Kidney (tissue), 14 donors: Measurements from ENCODE around the gene SMOC1. TPM values are rescaled to one million over a fixed set of nuclear protein-coding genes. Genes with fewer than 3 reads are reported as not detected.

Experiments used
- DNase-seq, 5 donors: peaks; one replicate each; pipeline ENCODE4 v3.0.0-alpha.2; 2013 to 2020
- FAIRE-seq: peaks from 2 replicates; lab custom pipeline; 2012; peaks lifted over from hg19 to GRCh38; lab: Jason Lieb, UNC
- H3K27ac ChIP-seq, 2 donors: one replicate each; pipeline ENCODE4 v1.7.0; 2013; ENCODE audit warnings: low read depth in 2 of 2, low read length in 2 of 2, inconsistent platforms in 1 of 2
- H3K27me3 ChIP-seq: one replicate; pipeline ENCODE4 v1.7.1; 2013; ENCODE audit warnings: low read length, inconsistent platforms; ENCODE audit not compliant: control insufficient read depth, insufficient read depth
- H3K36me3 ChIP-seq, 3 donors: one replicate each; pipeline versions ENCODE4 v1.7.0 to v1.7.1; 2013; ENCODE audit warnings: low read length in 3 of 3, control low read depth in 1 of 3, inconsistent platforms in 1 of 3; ENCODE audit not compliant: insufficient read depth in 3 of 3, control insufficient read depth in 2 of 3
- H3K4me1 ChIP-seq, 3 donors: one replicate each; pipeline versions ENCODE4 v1.7.0 to v1.7.1; 2013; ENCODE audit warnings: low read length in 3 of 3, inconsistent platforms in 1 of 3, low read depth in 1 of 3; ENCODE audit not compliant: control insufficient read depth in 2 of 3, insufficient read depth in 2 of 3
- H3K4me3 ChIP-seq, 3 donors: one replicate each; pipeline versions ENCODE4 v1.7.0 to v1.8.1; 2013; ENCODE audit warnings: low read length in 3 of 3, control low read depth in 1 of 3, inconsistent platforms in 1 of 3
- H3K9ac ChIP-seq, 3 donors: one replicate each; pipeline versions ENCODE4 v1.7.0 to v1.7.1; 2013; ENCODE audit warnings: low read length in 3 of 3, control low read depth in 1 of 3, inconsistent platforms in 1 of 3
- H3K9me3 ChIP-seq, 3 donors: one replicate each; pipeline versions ENCODE4 v1.7.0 to v1.7.1; 2013; ENCODE audit warnings: low read length in 3 of 3, control low read depth in 1 of 3, inconsistent platforms in 1 of 3; ENCODE audit not compliant: control insufficient read depth in 2 of 3, insufficient read depth in 1 of 3
- intact Hi-C: fragments of 100-400 bp; cut with DNase I; formaldehyde crosslinking; loops from one replicate; pipeline ENCODE4 v1.11.1; 2022
- polyA plus RNA-seq: library from polyadenylated mRNA; stranded (reverse); fragments of 350-450 nt; fragmentation: Illumina TruSeq; extraction: RNeasy Lipid Tissue Mini Kit (QIAGEN cat#74804); gene quantifications from one replicate; pipeline ENCODE4 v1.2.3, GENCODE V29; 2014; ENCODE audit warnings: low read depth, low replicate concordance; ENCODE audit not compliant: insufficient read depth
- total RNA-seq: library from RNA; stranded (reverse); fragmentation: NEBNext Ultra II Directional; extraction: Animal tissue kit (Norgen Biotek cat#: 25700); gene quantifications from one replicate; pipeline ENCODE4 v1.2.1, GENCODE V29; 2021
- TF ChIP-seq, protein P1 (sequence below): IDR thresholded peaks from 3 replicates; pipeline ENCODE4 v1.5.1; 2012; ENCODE audit warnings: mild to moderate bottlenecking, moderate library complexity, borderline replicate concordance; ENCODE audit not compliant: insufficient read depth; ENCODE audit errors: extremely low read depth
- donor health status: control.
- donor health status: control.
- donor health status: control.
- donor health status: control.
- donor health status: control.
- donor health status: DM: yes; HTN: yes; CAD: no.
- donor health status: Normal renal cell carcinoma (clear cell type).

Gene SMOC1
- total and polyA plus RNA-seq, 2 donors from 2014 or later: 1.2 to 2.8 TPM

DNA sequence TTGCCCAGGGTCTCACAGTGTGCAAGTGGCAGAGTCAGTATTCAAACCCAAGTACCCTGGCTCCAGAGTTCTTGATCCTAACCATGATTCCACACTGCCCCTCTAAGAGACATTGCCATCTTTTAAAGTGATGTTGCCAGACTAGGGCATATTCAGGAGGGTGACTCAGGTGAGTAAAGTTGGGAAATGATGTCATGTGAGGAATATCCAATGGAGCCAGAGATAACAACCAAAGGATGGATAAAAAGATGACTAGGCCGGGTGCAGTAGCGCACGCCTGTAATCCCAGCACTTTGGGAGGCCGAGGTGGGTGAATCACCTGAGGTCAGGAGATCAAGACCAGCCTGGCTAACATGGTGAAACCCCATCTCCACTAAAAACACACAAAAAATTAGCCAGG, 85.6 kb downstream of the SMOC1 start:
- Histone ChIP-seq H3K4me3 (no peak overlapping the region), H3K36me3 (no peaks in the 10 kb centered on the region), H3K27ac (no peak overlapping the region), H3K9me3 (no peaks in the 10 kb centered on the region), H3K27me3 (no peaks in the 10 kb centered on the region), H3K4me1 (no peaks in the 10 kb centered on the region), H3K9ac (no peak overlapping the region)
- DNase-seq (no peak), FAIRE-seq (no peak)
- TF ChIP-seq, protein P1, sequence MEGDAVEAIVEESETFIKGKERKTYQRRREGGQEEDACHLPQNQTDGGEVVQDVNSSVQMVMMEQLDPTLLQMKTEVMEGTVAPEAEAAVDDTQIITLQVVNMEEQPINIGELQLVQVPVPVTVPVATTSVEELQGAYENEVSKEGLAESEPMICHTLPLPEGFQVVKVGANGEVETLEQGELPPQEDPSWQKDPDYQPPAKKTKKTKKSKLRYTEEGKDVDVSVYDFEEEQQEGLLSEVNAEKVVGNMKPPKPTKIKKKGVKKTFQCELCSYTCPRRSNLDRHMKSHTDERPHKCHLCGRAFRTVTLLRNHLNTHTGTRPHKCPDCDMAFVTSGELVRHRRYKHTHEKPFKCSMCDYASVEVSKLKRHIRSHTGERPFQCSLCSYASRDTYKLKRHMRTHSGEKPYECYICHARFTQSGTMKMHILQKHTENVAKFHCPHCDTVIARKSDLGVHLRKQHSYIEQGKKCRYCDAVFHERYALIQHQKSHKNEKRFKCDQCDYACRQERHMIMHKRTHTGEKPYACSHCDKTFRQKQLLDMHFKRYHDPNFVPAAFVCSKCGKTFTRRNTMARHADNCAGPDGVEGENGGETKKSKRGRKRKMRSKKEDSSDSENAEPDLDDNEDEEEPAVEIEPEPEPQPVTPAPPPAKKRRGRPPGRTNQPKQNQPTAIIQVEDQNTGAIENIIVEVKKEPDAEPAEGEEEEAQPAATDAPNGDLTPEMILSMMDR: no peak
- intact Hi-C loops: no loop called here

DNA sequence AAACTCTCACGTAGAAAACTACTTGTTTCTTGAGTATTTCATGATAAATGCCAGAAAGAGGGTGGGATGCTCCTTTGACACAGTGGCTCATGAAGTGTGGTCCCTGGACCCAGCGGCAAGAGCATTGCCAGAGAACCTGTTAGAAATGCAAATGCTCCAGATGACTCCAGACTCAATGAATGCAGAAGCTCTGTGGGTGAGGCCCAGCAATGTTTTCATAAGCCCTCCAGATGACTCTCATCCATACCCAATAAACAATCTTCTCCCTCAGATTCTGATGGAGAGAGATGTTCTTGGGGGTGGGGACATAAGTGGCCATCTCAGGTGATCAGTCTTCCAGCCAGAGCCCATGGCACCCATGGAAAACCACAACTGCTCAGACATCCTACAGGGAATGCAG, 88.9 kb downstream of the SMOC1 start:
- Histone ChIP-seq H3K27me3 (no peaks in the 10 kb centered on the region), H3K9me3 (no peaks in the 10 kb centered on the region), H3K36me3 (no peaks in the 10 kb centered on the region), H3K9ac (no peak overlapping the region), H3K27ac (no peak overlapping the region), H3K4me3 (no peak overlapping the region), H3K4me1 (no peaks in the 10 kb centered on the region)
- intact Hi-C loops: no loop called here
- TF ChIP-seq, protein P1: no peak
- FAIRE-seq (no peak), DNase-seq (no peak)

DNA sequence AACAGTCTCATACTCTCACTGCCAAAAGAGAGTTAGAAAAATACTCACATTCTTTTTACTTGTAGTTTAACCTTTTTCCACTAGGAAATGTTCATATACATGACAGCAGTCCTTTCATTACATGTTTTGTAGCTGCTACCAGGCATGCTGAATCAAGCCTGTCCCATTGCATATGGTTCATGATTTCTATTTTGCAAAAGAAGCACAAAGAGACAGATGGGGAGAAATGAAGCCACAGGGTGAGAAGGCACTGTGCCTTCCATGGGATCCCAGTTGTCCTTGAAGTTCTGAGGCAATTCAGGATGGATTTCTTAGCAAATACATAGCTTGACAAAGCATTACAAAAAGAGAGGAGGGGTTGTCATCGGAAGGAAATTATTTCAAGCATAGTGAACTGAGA, 89.5 kb downstream of the SMOC1 start:
- intact Hi-C loops: no loop called here
- no peak for FAIRE-seq
- Histone ChIP-seq H3K27me3 (no peaks in the 10 kb centered on the region), H3K4me3 (no peak overlapping the region), H3K9ac (no peak overlapping the region), H3K4me1 (no peaks in the 10 kb centered on the region), H3K9me3 (no peaks in the 10 kb centered on the region), H3K27ac (no peak overlapping the region), H3K36me3 (no peaks in the 10 kb centered on the region)
- no peak for DNase-seq
- TF ChIP-seq, protein P1: no peak

DNA sequence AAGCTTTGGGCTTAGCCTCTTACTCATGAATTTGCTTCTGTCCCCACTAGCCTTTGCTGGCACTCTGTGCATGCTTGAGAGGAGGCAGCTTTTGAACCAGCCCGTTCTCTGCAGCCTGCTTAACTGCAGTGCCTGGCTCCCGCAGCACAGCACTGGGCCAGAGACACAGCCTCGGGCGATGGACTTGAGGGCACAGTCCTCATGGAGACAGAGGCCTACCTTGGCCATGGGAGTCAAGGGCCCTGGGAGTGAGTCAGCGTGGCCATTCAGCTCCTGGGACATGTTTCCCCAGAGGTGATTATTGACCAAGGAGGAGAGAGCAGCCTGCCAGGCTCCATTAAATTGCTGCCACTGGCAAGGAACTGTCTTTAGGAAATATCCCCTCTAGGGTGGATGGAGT, 93.5 kb downstream of the SMOC1 start:
- no peaks in the 10 kb centered on the region for H3K4me1 ChIP-seq
- no peak overlapping the region for H3K27ac ChIP-seq
- no peak overlapping the region for H3K4me3 ChIP-seq
- intact Hi-C loops: no loop called here
- no peaks in the 10 kb centered on the region for H3K27me3 ChIP-seq
- TF ChIP-seq, protein P1: no peak
- no peaks in the 10 kb centered on the region for H3K9me3 ChIP-seq
- H3K36me3 ChIP-seq: no peaks in the 10 kb centered on the region
- no peak overlapping the region for H3K9ac ChIP-seq
- DNase-seq (no peak), FAIRE-seq (no peak)
